Activated T-cell treated with anti-CD3 and anti-CD28 coated beads, Interleukin-2, amount 50 U/mL, for 72 hours (primary cell): Measurements from ENCODE around the gene UNC45A. TPM values are rescaled to one million over a fixed set of nuclear protein-coding genes. Genes with fewer than 3 reads are reported as not detected.

Source experiments
- ATAC-seq, 2 donors: fragments of 150-1000 bp; cut with Tn5 transposase; replicated peaks in 1 of 2; 2 replicates each; pipeline ENCODE4 v1.10.0; 2021; ENCODE audit warnings: moderate library complexity in 2 of 2, mild to moderate bottlenecking in 1 of 2
- DNase-seq, 2 donors: peaks; one replicate each; pipeline ENCODE4 v3.0.0; 2021 to 2022; ENCODE audit warnings: mixed read lengths in 1 of 2
- H3K27ac Mint-ChIP-seq: one replicate; pipeline ENCODE4 v1.8.0; 2022; ENCODE audit warnings: mild to moderate bottlenecking, moderate library complexity, mixed read lengths
- H3K27me3 Mint-ChIP-seq: one replicate; pipeline ENCODE4 v1.8.0; 2022; ENCODE audit warnings: low read depth, mixed read lengths
- H3K36me3 Mint-ChIP-seq, 2 donors: one replicate each; pipeline ENCODE4 v1.8.0; 2022; ENCODE audit warnings: mixed read lengths in 2 of 2, mild to moderate bottlenecking in 1 of 2; ENCODE audit not compliant: insufficient read depth in 2 of 2
- H3K4me1 Mint-ChIP-seq: one replicate; pipeline ENCODE4 v1.8.0; 2022; ENCODE audit warnings: low read depth, mixed read lengths
- H3K4me3 Mint-ChIP-seq, 2 donors: one replicate each; pipeline ENCODE4 v1.8.0; 2022; ENCODE audit warnings: mild to moderate bottlenecking in 2 of 2, mixed read lengths in 2 of 2, moderate library complexity in 2 of 2
- H3K9me3 Mint-ChIP-seq, 2 donors: one replicate each; pipeline ENCODE4 v1.8.0; 2022; ENCODE audit warnings: mixed read lengths in 2 of 2
- total RNA-seq, 2 donors: library from RNA; stranded (reverse); gene quantifications; one replicate each; pipeline ENCODE4 v1.2.3, GENCODE V29; 2022

Gene UNC45A
- total RNA-seq, 2 donors from 2014 or later: 65.9 to 76.8 TPM

DNA sequence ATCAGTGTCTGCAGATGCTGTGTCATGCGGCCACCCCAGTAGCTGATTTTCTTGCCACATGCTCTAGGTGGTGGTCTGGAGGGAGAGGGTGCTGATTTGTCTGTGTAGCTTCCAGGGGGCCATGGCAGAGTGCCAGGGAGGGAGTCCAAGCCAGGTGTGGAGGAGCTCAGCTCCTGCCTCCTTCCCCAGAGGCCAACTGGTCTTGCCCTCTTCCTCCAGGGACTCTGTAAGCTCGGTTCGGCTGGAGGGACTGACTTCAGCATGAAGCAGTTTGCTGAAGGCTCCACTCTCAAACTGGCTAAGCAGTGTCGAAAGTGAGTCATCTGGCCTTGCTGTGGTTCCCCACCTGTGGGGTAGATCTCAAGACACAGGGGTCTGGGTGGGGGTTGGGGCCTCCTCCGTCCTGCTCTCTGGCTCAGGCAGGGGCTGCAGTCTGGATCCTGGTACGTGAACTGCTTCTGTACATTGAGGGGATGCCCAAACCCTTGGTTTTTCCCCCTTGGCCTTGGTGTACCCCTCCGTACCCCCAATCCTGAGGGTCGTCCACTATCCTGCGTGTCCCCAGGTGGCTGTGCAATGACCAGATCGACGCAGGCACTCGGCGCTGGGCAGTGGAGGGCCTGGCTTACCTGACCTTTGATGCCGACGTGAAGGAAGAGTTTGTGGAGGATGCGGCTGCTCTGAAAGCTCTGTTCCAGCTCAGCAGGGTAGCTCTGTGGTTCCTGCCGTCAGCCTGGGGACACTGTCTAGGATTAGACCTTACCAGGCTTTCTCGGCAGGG lies 12.7 kb downstream of the UNC45A start:
- no peaks in the 10 kb centered on the region for H3K9me3 Mint-ChIP-seq
- no peaks in the 10 kb centered on the region for H3K27me3 Mint-ChIP-seq
- H3K36me3 Mint-ChIP-seq: peaks cover 4 to 20% of the 10 kb centered on the region in 2 donors
- no peak overlapping the region for H3K4me3 Mint-ChIP-seq
- DNase-seq (no peak), ATAC-seq (no peak)
- no peaks in the 10 kb centered on the region for H3K4me1 Mint-ChIP-seq
- no peak overlapping the region for H3K27ac Mint-ChIP-seq

DNA sequence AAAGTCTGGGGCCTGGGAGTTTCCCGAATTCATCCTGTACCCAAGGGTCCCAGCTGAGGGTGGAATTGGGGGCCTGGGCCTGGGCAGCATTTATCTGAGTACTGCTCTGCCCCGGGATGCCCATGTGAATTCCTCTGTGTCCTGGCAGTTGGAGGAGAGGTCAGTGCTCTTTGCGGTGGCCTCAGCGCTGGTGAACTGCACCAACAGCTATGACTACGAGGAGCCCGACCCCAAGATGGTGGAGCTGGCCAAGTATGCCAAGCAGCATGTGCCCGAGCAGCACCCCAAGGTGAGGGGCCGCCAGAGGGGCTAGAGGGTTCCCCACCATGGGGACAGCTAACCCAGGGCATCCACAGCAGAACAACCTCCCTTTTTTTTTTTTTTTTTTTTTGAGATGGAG lies 13.4 kb downstream of the UNC45A start:
- ATAC-seq (no peak), DNase-seq (no peak)
- no peaks in the 10 kb centered on the region for H3K9me3 Mint-ChIP-seq
- no peaks in the 10 kb centered on the region for H3K27me3 Mint-ChIP-seq
- H3K4me3 Mint-ChIP-seq: no peak overlapping the region
- H3K27ac Mint-ChIP-seq: no peak overlapping the region
- H3K36me3 Mint-ChIP-seq: peaks cover 5 to 20% of the 10 kb centered on the region in 2 donors
- H3K4me1 Mint-ChIP-seq: no peaks in the 10 kb centered on the region

DNA sequence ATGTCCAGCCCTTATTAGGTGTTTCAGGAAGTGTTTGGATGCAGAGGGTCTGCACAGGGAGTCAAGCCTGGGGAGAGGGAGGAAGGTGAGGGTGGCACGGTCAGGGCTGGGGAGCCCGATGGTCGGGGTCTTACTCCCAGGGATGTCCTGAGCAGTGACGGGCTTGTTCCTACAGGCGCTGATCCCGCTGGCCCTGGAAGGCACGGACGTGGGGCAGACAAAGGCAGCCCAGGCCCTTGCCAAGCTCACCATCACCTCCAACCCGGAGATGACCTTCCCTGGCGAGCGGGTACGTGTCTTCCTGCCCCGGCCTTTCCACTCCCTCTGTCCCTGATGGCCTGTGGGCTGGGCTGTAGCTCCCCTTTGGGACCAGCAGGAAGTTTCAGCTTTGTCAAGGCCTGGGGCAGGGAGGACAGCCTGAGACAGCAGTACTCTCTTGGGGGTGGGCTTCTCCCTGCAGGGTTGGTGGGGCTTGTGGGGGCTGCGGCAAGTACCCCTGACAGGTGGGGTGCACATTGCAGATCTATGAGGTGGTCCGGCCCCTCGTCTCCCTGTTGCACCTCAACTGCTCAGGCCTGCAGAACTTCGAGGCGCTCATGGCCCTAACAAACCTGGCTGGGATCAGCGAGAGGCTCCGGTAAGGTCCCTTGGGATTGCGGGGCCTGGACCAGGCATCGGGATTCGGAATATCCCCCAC lies 15.0 kb downstream of the UNC45A start:
- Mint-ChIP-seq H3K4me3 (no peak overlapping the region), H3K27me3 (no peaks in the 10 kb centered on the region), H3K27ac (no peak overlapping the region), H3K36me3 (peaks cover 5 to 16% of the 10 kb centered on the region in 2 donors), H3K4me1 (peaks cover 10% of the 10 kb centered on the region), H3K9me3 (no peaks in the 10 kb centered on the region)
- no peak for DNase-seq
- ATAC-seq: no peak

DNA sequence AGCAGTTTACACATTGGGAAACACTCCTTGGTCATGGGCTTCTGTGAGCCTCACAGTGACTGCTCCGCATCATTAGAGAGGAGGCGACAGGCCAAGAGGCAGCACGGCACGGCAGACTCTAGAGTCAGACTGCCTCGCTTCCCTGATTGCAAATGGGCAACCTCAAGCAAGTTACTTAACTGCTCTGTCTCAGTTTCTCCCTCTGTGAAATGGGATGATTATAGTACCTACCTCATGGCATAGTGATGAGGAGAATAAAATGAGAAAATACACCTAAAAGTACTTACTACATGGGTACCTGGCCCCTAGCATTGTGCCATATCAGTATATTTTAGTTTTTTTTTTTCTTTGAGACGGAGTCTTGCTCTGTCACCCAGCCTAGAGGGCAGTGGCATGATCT lies 15.6 kb downstream of the UNC45A start:
- ATAC-seq: no peak
- Mint-ChIP-seq H3K27ac (no peak overlapping the region), H3K36me3 (peaks cover 5 to 16% of the 10 kb centered on the region in 2 donors)

DNA sequence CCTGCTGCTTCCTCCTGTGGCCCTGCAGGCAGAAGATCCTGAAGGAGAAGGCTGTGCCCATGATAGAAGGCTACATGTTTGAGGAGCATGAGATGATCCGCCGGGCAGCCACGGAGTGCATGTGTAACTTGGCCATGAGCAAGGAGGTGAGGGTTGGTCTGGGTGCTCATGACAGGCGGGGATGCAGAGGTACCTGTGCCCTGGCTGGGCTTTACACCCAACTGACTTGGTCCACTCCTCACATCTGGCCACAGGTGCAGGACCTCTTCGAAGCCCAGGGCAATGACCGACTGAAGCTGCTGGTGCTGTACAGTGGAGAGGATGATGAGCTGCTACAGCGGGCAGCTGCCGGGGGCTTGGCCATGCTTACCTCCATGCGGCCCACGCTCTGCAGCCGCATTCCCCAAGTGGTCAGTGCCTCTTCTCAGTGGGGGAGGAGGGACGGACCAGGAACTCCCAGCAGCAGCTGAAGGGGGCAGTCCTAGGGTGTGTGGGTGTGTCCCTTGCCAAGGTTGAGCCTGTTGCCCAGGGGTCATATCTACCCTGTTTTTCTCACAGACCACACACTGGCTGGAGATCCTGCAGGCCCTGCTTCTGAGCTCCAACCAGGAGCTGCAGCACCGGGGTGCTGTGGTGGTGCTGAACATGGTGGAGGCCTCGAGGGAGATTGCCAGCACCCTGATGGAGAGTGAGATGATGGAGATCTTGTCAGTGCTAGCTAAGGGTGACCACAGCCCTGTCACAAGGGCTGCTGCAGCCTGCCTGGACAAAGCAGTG lies 18.0 kb downstream of the UNC45A start:
- DNase-seq: no peak
- H3K27ac Mint-ChIP-seq: no peak overlapping the region
- no peak overlapping the region for H3K4me3 Mint-ChIP-seq
- ATAC-seq: no peak
- peaks cover 8 to 13% of the 10 kb centered on the region in 2 donors for H3K36me3 Mint-ChIP-seq
- H3K9me3 Mint-ChIP-seq: no peaks in the 10 kb centered on the region
- no peaks in the 10 kb centered on the region for H3K27me3 Mint-ChIP-seq
- H3K4me1 Mint-ChIP-seq: peaks cover 10% of the 10 kb centered on the region

More for the DNA sequence above, 15.6 kb downstream of the UNC45A start:
- H3K4me3 Mint-ChIP-seq: no peak overlapping the region
- DNase-seq: no peak
- H3K4me1 Mint-ChIP-seq: peaks cover 10% of the 10 kb centered on the region
- no peaks in the 10 kb centered on the region for H3K27me3 Mint-ChIP-seq
- H3K9me3 Mint-ChIP-seq: no peaks in the 10 kb centered on the region

DNA sequence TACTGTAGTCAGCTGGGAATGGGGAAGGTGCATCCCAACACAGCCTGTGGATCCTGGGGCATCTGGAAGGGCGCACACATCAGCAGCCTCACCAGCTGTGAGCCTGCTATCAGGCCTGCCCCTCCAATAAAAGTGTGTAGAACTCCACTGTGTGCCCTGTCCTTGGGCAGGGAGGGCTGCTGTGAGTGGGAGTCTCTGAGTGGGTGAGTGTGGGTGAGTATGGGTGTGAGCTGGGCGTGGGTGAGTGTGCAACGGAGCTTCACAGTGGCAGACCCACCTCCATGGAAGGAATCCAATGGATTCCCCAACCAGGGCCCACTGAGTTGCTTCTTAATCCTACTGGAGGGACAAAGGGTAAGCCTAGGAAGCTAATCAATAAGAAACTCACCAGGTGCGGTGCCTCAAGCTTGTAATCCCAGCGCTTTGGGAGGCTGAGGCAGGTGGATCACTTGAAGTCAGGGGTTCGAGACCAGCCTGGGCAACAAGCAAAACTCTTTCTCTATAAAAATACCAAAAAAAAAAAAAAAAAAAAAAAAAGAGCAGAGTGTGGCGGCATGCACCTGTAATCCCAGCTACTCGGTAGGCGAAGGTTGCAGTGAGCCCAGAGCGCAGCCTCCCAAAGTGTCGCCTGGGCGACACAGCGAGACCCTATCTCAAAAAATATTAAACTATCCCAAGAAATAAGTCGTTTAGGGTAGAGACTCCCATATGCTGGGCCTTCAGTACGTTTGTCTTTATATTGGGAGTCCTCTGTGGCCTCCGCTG lies 19.0 kb downstream of the UNC45A start:
- no peaks in the 10 kb centered on the region for H3K27me3 Mint-ChIP-seq
- peak overlapping the region; percentile 92 to 95 for H3K4me3 Mint-ChIP-seq
- H3K9me3 Mint-ChIP-seq: no peaks in the 10 kb centered on the region
- ATAC-seq (no peak), DNase-seq (no peak)
- H3K27ac Mint-ChIP-seq: peak overlapping the region; percentile 35
- peaks cover 8% of the 10 kb centered on the region in 2 donors for H3K36me3 Mint-ChIP-seq
- H3K4me1 Mint-ChIP-seq: peaks cover 10% of the 10 kb centered on the region

DNA sequence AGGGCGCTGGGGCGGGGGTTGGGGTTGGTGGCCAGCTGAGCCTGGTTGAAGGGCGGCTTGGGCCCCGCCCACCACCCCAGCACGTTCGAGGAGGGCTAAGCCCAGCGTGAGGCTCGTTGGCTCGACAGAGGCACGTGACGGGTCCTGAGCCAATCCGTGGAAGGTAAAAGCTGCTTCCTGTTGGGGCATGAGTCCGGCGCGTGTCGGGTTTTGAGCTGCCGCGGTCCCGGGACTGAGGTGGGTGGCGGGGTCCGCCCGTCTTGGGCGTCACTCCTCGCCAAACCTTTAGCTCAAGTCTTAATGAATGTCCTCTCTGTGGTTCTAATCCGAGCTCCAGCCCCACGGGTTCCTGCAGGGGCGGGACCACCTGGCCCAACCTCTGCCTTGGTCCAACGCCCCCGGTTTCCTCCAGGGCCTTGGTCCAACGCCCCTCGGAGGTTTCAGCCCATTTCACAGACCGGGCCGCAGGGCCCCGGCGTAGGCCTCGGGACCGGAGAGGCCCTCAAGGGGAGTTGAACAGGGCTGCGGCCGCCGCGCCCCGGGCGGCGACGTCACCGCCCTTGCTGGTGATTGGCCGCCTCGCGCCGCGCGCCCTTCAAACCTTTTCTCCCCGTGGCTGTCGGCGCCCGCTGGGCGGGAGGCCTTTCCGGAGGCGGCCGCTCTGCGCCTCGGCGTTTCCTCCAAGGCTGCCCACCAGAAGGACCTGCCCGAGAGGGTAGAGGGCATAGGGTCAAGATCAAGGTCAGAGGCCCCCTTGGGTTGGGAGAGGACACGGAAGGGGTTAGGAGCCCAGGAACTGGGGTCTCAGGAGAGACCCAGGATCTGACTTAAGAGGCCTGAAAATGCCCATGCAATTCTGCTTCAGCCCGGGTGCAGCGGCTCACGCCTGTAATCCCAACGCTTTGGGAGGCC lies 19.9 kb downstream of the UNC45A start, which contains the start of gene RCCD1:
Gene RCCD1 (plus strand): TSS at position 173 of the 912 bp plus-strand sequence. CDS start 1,851 bp downstream, outside the sequence.
- ATAC-seq: peak; percentile 95 to 96
- H3K36me3 Mint-ChIP-seq: peaks cover 8 to 13% of the 10 kb centered on the region in 2 donors
- no peaks in the 10 kb centered on the region for H3K27me3 Mint-ChIP-seq
- H3K4me3 Mint-ChIP-seq: peak within 1 kb of the TSS; percentile 92 to 95
- no peaks in the 10 kb centered on the region for H3K9me3 Mint-ChIP-seq
- H3K27ac Mint-ChIP-seq: peak within 1 kb of the TSS; percentile 95
- H3K4me1 Mint-ChIP-seq: peaks cover 10% of the 10 kb centered on the region
- peak; percentile 92 to 95 for DNase-seq

DNA sequence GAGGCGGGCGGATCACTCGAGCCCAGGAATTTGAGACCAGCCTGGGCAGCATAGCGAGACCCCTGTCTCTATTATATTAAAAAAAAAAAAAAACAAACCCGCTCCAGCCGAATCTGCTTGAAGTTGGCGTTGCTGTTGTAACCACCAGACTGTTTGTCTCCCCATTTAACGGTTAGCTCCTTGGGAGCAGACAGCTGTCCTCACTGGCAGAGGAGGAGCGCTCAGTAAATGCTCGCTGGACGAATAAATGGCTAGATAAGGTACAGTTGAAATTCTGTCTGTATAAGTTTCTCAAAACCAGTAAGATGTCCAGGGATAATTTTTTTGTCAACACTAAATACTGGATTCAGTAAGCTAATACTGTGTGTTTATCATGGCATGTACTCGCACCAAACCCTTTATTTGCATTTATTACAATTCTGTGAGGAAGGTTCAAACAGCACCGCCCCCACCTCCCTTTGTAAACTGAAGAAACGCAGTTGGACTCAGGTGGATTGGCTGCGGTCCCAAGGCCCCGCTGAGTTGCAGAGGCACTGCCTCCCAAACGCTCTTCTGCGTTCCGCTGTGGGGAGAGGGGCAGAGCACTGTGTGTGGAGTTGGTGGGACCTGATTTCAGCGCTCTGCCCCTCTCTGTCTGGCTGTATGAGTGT lies 20.7 kb downstream of the UNC45A start:
- Mint-ChIP-seq H3K27me3 (no peaks in the 10 kb centered on the region), H3K4me3 (peak overlapping the region; percentile 92 to 95), H3K4me1 (peaks cover 10% of the 10 kb centered on the region), H3K36me3 (peaks cover 8 to 13% of the 10 kb centered on the region in 2 donors), H3K27ac (peak overlapping the region; percentile 72), H3K9me3 (no peaks in the 10 kb centered on the region)
- DNase-seq: no peak
- no peak for ATAC-seq

DNA sequence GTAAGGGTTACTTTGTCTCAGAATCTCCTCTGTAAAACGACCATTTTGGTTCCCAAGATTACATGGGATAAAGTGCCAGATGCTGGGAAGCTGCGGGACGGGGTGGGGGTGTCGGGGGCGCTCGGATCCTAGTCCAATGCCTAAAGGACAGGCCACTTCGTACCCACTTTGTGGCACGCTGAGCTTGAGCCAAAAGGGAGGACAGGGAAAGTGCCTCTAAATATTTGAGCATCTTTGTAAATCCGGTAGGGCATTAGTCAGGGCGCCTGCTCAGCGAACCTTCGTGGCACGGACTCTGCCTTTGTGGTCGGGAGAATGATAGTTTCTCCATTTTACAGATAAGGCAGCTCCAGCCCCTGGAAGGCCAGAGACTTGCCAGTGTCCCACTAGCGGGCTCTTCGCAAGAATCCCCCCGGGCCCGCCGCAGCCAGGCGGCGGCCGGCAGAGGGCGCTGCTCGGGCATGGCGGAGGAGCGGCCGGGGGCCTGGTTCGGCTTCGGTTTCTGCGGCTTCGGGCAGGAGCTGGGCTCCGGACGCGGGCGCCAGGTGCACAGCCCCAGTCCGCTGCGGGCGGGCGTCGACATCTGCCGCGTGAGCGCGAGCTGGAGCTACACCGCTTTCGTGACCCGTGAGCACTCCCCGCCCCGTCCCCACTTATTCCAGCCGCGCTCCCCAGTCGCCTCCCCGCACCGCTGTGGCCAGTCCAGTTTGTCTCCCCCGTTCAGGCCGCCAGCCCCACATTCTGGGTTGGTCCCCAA lies 21.4 kb downstream of the UNC45A start:
- peak overlapping the region; percentile 92 to 95 for H3K4me3 Mint-ChIP-seq
- no peak for ATAC-seq
- peaks cover 9 to 13% of the 10 kb centered on the region in 2 donors for H3K36me3 Mint-ChIP-seq
- H3K4me1 Mint-ChIP-seq: peaks cover 10% of the 10 kb centered on the region
- H3K27ac Mint-ChIP-seq: peak overlapping the region; percentile 28
- peak; percentile 51 to 54 for DNase-seq
- H3K27me3 Mint-ChIP-seq: no peaks in the 10 kb centered on the region
- no peaks in the 10 kb centered on the region for H3K9me3 Mint-ChIP-seq

DNA sequence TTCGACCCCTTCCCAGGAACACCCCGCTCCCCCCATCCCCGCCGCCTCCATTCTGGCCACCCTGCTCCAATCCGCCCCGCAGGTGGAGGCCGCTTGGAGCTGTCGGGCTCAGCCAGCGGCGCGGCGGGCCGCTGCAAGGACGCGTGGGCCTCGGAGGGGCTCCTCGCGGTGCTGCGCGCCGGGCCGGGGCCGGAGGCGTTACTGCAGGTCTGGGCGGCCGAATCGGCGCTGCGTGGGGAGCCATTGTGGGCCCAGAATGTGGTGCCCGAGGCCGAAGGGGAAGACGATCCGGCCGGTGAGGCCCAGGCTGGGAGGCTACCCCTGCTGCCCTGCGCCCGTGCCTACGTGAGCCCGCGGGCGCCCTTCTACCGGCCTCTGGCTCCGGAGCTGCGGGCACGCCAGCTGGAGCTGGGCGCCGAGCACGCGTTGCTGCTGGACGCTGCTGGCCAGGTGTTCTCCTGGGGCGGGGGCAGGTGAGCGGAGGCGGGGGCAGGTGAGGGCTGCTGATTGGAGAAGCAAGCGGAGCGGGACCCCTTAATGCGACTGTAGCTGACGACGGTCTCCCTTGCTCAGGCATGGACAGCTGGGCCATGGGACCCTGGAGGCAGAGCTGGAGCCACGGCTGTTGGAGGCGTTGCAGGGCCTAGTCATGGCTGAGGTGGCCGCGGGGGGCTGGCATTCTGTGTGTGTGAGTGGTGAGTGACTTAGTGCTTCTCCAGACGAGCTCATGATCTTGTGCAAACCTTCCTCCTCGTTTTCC lies 22.1 kb downstream of the UNC45A start:
- no peak for ATAC-seq
- Mint-ChIP-seq H3K27ac (no peak overlapping the region), H3K36me3 (peaks cover 9 to 11% of the 10 kb centered on the region in 2 donors)

More for the DNA sequence above, 22.1 kb downstream of the UNC45A start:
- H3K4me1 Mint-ChIP-seq: peaks cover 10% of the 10 kb centered on the region
- no peaks in the 10 kb centered on the region for H3K9me3 Mint-ChIP-seq
- H3K4me3 Mint-ChIP-seq: peak overlapping the region; percentile 21 to 70
- no peak for DNase-seq
- H3K27me3 Mint-ChIP-seq: no peaks in the 10 kb centered on the region
